WTC11 (cell line): Measurements from ENCODE around the gene KLRF2. TPM values are rescaled to one million over a fixed set of nuclear protein-coding genes. Genes with fewer than 3 reads are reported as not detected.

Source experiments
- ATAC-seq: fragments of 200-7000 bp; cut with Tn5 transposase; 2 replicates; pipeline ENCODE4 v1.10.0; 2021; ENCODE audit warnings: mild to moderate bottlenecking, moderate library complexity
- CTCF ChIA-PET: fragments of 300-600 bp; sonication (Branson Sonifier 250); formaldehyde crosslinking; loops from one replicate; lab custom pipeline; 2021; ENCODE audit warnings: antibody characterized with exemption; lab: Charles Lee
- POLR2A ChIA-PET: fragments of 350-600 bp; sonication (Branson Sonifier 250); formaldehyde crosslinking; loops from one replicate; lab custom pipeline; 2021; ENCODE audit warnings: antibody characterized with exemption; lab: Charles Lee
- DNase-seq: peaks from one replicate; pipeline ENCODE4 v3.0.0; 2021; ENCODE audit warnings: low spot score
- H3K27ac Mint-ChIP-seq: 2 replicates; pipeline ENCODE4 v1.8.0; 2021; ENCODE audit warnings: mixed read lengths
- H3K27me3 Mint-ChIP-seq: 2 replicates; pipeline ENCODE4 v1.8.0; 2021; ENCODE audit warnings: low read depth, mild to moderate bottlenecking, moderate library complexity, mixed read lengths
- H3K36me3 Mint-ChIP-seq: 2 replicates; pipeline ENCODE4 v1.8.0; 2021; ENCODE audit warnings: mixed read lengths
- H3K4me1 Mint-ChIP-seq: 2 replicates; pipeline ENCODE4 v1.8.0; 2022; ENCODE audit warnings: mixed read lengths
- H3K4me3 Mint-ChIP-seq: 2 replicates; pipeline ENCODE4 v1.8.0; 2021; ENCODE audit warnings: mild to moderate bottlenecking, moderate library complexity, mixed read lengths
- H3K9me3 Mint-ChIP-seq: 2 replicates; pipeline ENCODE4 v1.8.0; 2021; ENCODE audit warnings: mixed read lengths
- CREB1 ChIP-seq: sonication (generic); formaldehyde crosslinking; IDR thresholded peaks from 2 replicates; pipeline ENCODE4 v1.8.0; 2023; ENCODE audit warnings: mild to moderate bottlenecking, missing genetic modification reagents
- GRHL2 ChIP-seq: fragments of 250-450 bp; sonication (Bioruptor Pico); IDR thresholded peaks from 2 replicates; pipeline ENCODE4 v1.8.0; 2022; ENCODE audit warnings: mild to moderate bottlenecking, moderate library complexity; ENCODE audit not compliant: insufficient replicate concordance, severe bottlenecking
- MXD4 ChIP-seq: fragments of 250-450 bp; sonication (Bioruptor Pico); IDR thresholded peaks from 2 replicates; pipeline ENCODE4 v1.8.0; 2021; ENCODE audit warnings: mild to moderate bottlenecking, moderate library complexity, borderline replicate concordance
- MYBL2 ChIP-seq: sonication (generic); formaldehyde crosslinking; IDR thresholded peaks from 2 replicates; pipeline ENCODE4 v1.8.1; 2023; ENCODE audit warnings: mild to moderate bottlenecking, moderate library complexity, missing genetic modification reagents
- NFE2L1 ChIP-seq: sonication (generic); formaldehyde crosslinking; IDR thresholded peaks from 2 replicates; pipeline ENCODE4 v1.8.1; 2023; ENCODE audit warnings: missing genetic modification reagents
- NR2C2 ChIP-seq: sonication (generic); formaldehyde crosslinking; IDR thresholded peaks from 2 replicates; pipeline ENCODE4 v1.8.0; 2022; ENCODE audit warnings: mild to moderate bottlenecking, missing genetic modification reagents
- RORB ChIP-seq: fragments of 250-450 bp; sonication (Bioruptor Pico); IDR thresholded peaks from 2 replicates; pipeline ENCODE4 v1.9.0; 2021; ENCODE audit warnings: mild to moderate bottlenecking
- SOX15 ChIP-seq: fragments of 250-450 bp; sonication (Bioruptor Pico); IDR thresholded peaks from 2 replicates; pipeline ENCODE4 v1.9.0; 2021; ENCODE audit warnings: mild to moderate bottlenecking
- SP1 ChIP-seq: sonication (generic); formaldehyde crosslinking; conservative IDR thresholded peaks from 2 replicates; pipeline ENCODE4 v1.8.1; 2022; ENCODE audit warnings: missing genetic modification reagents
- TCF7 ChIP-seq: sonication (generic); formaldehyde crosslinking; IDR thresholded peaks from 2 replicates; pipeline ENCODE4 v1.8.0; 2022; ENCODE audit warnings: mild to moderate bottlenecking, low read depth, missing genetic modification reagents, moderate library complexity
- ZNF263 ChIP-seq: sonication (generic); formaldehyde crosslinking; IDR thresholded peaks from 2 replicates; pipeline ENCODE4 v1.8.1; 2022; ENCODE audit warnings: low read depth, mild to moderate bottlenecking, moderate library complexity, missing genetic modification reagents
- ZNF423 ChIP-seq: fragments of 250-450 bp; sonication (Bioruptor Pico); IDR thresholded peaks from 2 replicates; pipeline ENCODE4 v2.1.2; 2022; ENCODE audit warnings: mild to moderate bottlenecking, moderate library complexity
- total RNA-seq: library from RNA; stranded (reverse); gene quantifications from 3 replicates; pipeline ENCODE4 v1.2.3, GENCODE V29; 2021
- TF ChIP-seq, protein P1 (sequence below): sonication (generic); formaldehyde crosslinking; IDR thresholded peaks from 2 replicates; pipeline ENCODE4 v1.8.1; 2022; ENCODE audit warnings: low read depth, missing genetic modification reagents, borderline replicate concordance
- TF ChIP-seq, protein P2 (sequence below): fragments of 250-450 bp; sonication (Bioruptor Pico); IDR thresholded peaks from 2 replicates; pipeline ENCODE4 v1.9.0; 2021; ENCODE audit warnings: mild to moderate bottlenecking
- TF ChIP-seq, protein P3 (sequence below): sonication (generic); formaldehyde crosslinking; IDR thresholded peaks from 2 replicates; pipeline ENCODE4 v1.8.1; 2022; ENCODE audit warnings: missing genetic modification reagents, borderline replicate concordance
- TF ChIP-seq, protein P4 (sequence below): sonication (generic); formaldehyde crosslinking; IDR thresholded peaks from 2 replicates; pipeline ENCODE4 v1.8.0; 2022; ENCODE audit warnings: mild to moderate bottlenecking, missing genetic modification reagents
- TF ChIP-seq, protein P5 (sequence below): sonication (generic); formaldehyde crosslinking; IDR thresholded peaks from 2 replicates; pipeline ENCODE4 v1.8.1; 2023; ENCODE audit warnings: mild to moderate bottlenecking, missing genetic modification reagents
- TF ChIP-seq, protein P6 (sequence below): sonication (generic); formaldehyde crosslinking; IDR thresholded peaks from 2 replicates; pipeline ENCODE4 v1.8.0; 2023; ENCODE audit warnings: missing genetic modification reagents
- TF ChIP-seq, protein P7 (sequence below): sonication (generic); formaldehyde crosslinking; IDR thresholded peaks from 2 replicates; pipeline ENCODE4 v1.8.1; 2022; ENCODE audit warnings: mild to moderate bottlenecking, missing genetic modification reagents, moderate library complexity, borderline replicate concordance

Gene KLRF2
- total RNA-seq, 1 experiment from 2014 or later, result not detected

DNA sequence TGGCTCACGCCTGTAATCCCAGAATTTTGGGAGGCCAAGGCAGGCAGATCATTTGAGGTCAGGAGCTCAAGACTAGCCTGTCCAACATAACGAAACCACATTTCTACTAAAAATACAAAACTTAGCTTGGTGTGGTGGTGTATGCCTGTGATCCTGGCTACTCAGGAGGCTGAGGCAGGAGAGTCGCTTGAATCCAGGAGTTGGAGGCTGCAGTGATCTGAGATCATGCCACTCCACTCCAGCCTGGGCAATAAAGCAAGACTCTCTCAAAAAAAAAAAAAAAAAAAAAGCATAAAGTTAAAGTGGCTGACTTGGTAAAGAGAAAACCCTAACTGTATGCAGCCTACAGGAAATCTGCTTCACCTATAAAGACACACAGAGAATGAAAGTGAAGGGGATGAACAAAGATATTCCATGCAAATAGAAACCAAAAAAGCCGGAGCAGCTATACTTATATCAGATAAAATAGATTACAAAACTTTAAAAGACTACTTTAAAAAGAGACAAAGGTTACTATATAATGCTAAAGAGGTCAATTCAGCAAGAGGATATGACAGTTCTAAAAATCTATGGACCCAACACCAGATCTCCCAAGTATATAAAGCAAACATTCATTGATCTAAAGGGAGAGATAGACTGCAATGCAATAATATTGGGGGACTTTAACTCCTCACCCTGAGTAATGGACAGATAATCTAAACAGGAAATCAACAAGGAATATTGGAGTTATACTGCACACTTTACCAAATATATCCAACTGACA, 16.2 kb upstream of the KLRF2 start:
- no peak for DNase-seq
- H3K9me3 Mint-ChIP-seq, result no peaks in the 10 kb centered on the region
- no peaks in the 10 kb centered on the region for H3K36me3 Mint-ChIP-seq
- ChIA-PET CTCF (no interaction called here), POLR2A (no interaction called here)
- H3K27ac Mint-ChIP-seq, result no peak overlapping the region
- no peak for TF ChIP-seq ZNF263
- TF ChIP-seq GRHL2 (CRISPR knock-in tag), result no peak
- no peak for TF ChIP-seq RORB (CRISPR knock-in tag)
- TF ChIP-seq, protein P1, sequence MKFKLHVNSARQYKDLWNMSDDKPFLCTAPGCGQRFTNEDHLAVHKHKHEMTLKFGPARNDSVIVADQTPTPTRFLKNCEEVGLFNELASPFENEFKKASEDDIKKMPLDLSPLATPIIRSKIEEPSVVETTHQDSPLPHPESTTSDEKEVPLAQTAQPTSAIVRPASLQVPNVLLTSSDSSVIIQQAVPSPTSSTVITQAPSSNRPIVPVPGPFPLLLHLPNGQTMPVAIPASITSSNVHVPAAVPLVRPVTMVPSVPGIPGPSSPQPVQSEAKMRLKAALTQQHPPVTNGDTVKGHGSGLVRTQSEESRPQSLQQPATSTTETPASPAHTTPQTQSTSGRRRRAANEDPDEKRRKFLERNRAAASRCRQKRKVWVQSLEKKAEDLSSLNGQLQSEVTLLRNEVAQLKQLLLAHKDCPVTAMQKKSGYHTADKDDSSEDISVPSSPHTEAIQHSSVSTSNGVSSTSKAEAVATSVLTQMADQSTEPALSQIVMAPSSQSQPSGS (CRISPR knock-in tag), result no peak
- TF ChIP-seq MXD4 (CRISPR knock-in tag), result no peak
- TF ChIP-seq, protein P2, sequence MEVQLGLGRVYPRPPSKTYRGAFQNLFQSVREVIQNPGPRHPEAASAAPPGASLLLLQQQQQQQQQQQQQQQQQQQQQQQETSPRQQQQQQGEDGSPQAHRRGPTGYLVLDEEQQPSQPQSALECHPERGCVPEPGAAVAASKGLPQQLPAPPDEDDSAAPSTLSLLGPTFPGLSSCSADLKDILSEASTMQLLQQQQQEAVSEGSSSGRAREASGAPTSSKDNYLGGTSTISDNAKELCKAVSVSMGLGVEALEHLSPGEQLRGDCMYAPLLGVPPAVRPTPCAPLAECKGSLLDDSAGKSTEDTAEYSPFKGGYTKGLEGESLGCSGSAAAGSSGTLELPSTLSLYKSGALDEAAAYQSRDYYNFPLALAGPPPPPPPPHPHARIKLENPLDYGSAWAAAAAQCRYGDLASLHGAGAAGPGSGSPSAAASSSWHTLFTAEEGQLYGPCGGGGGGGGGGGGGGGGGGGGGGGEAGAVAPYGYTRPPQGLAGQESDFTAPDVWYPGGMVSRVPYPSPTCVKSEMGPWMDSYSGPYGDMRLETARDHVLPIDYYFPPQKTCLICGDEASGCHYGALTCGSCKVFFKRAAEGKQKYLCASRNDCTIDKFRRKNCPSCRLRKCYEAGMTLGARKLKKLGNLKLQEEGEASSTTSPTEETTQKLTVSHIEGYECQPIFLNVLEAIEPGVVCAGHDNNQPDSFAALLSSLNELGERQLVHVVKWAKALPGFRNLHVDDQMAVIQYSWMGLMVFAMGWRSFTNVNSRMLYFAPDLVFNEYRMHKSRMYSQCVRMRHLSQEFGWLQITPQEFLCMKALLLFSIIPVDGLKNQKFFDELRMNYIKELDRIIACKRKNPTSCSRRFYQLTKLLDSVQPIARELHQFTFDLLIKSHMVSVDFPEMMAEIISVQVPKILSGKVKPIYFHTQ (CRISPR knock-in tag), result no peak
- TF ChIP-seq, protein P3, sequence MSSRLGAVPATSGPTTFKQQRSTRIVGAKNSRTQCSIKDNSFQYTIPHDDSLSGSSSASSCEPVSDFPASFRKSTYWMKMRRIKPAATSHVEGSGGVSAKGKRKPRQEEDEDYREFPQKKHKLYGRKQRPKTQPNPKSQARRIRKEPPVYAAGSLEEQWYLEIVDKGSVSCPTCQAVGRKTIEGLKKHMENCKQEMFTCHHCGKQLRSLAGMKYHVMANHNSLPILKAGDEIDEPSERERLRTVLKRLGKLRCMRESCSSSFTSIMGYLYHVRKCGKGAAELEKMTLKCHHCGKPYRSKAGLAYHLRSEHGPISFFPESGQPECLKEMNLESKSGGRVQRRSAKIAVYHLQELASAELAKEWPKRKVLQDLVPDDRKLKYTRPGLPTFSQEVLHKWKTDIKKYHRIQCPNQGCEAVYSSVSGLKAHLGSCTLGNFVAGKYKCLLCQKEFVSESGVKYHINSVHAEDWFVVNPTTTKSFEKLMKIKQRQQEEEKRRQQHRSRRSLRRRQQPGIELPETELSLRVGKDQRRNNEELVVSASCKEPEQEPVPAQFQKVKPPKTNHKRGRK (CRISPR knock-in tag), result no peak
- no peak for TF ChIP-seq NR2C2 (CRISPR knock-in tag)
- TF ChIP-seq, protein P4, sequence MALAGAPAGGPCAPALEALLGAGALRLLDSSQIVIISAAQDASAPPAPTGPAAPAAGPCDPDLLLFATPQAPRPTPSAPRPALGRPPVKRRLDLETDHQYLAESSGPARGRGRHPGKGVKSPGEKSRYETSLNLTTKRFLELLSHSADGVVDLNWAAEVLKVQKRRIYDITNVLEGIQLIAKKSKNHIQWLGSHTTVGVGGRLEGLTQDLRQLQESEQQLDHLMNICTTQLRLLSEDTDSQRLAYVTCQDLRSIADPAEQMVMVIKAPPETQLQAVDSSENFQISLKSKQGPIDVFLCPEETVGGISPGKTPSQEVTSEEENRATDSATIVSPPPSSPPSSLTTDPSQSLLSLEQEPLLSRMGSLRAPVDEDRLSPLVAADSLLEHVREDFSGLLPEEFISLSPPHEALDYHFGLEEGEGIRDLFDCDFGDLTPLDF (CRISPR knock-in tag), result no peak
- TF ChIP-seq SP1 (CRISPR knock-in tag), result no peak
- TF ChIP-seq, protein P5, sequence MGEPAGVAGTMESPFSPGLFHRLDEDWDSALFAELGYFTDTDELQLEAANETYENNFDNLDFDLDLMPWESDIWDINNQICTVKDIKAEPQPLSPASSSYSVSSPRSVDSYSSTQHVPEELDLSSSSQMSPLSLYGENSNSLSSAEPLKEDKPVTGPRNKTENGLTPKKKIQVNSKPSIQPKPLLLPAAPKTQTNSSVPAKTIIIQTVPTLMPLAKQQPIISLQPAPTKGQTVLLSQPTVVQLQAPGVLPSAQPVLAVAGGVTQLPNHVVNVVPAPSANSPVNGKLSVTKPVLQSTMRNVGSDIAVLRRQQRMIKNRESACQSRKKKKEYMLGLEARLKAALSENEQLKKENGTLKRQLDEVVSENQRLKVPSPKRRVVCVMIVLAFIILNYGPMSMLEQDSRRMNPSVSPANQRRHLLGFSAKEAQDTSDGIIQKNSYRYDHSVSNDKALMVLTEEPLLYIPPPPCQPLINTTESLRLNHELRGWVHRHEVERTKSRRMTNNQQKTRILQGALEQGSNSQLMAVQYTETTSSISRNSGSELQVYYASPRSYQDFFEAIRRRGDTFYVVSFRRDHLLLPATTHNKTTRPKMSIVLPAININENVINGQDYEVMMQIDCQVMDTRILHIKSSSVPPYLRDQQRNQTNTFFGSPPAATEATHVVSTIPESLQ (CRISPR knock-in tag), result no peak
- TF ChIP-seq, protein P6, sequence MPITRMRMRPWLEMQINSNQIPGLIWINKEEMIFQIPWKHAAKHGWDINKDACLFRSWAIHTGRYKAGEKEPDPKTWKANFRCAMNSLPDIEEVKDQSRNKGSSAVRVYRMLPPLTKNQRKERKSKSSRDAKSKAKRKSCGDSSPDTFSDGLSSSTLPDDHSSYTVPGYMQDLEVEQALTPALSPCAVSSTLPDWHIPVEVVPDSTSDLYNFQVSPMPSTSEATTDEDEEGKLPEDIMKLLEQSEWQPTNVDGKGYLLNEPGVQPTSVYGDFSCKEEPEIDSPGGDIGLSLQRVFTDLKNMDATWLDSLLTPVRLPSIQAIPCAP (CRISPR knock-in tag), result no peak
- no peak for TF ChIP-seq CREB1 (CRISPR knock-in tag)
- no peak for TF ChIP-seq TCF7 (CRISPR knock-in tag)
- no peak for TF ChIP-seq SOX15 (CRISPR knock-in tag)
- TF ChIP-seq, protein P7, sequence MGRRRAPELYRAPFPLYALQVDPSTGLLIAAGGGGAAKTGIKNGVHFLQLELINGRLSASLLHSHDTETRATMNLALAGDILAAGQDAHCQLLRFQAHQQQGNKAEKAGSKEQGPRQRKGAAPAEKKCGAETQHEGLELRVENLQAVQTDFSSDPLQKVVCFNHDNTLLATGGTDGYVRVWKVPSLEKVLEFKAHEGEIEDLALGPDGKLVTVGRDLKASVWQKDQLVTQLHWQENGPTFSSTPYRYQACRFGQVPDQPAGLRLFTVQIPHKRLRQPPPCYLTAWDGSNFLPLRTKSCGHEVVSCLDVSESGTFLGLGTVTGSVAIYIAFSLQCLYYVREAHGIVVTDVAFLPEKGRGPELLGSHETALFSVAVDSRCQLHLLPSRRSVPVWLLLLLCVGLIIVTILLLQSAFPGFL (CRISPR knock-in tag), result no peak
- TF ChIP-seq NFE2L1 (CRISPR knock-in tag), result no peak
- no peak for TF ChIP-seq MYBL2 (CRISPR knock-in tag)
- no peak for TF ChIP-seq ZNF423 (CRISPR knock-in tag)
- no peak overlapping the region for H3K4me3 Mint-ChIP-seq
- ATAC-seq, result no peak
- H3K4me1 Mint-ChIP-seq, result peaks cover 18% of the 10 kb centered on the region
- H3K27me3 Mint-ChIP-seq, result no peaks in the 10 kb centered on the region
